HG03196 (cell line): Measurements from ENCODE around the gene SORBS1.

ENCODE experiments used
- ATAC-seq: cut with Tn5 transposase; IDR thresholded peaks from one replicate; pipeline ENCODE4 v1.9.1; 2021; ENCODE audit not compliant: unreplicated experiment

The SORBS1 gene

GRCh38 chr10:95442341-95442740, 118.8 kb downstream of the SORBS1 start:
- no peak for ATAC-seq

DNA sequence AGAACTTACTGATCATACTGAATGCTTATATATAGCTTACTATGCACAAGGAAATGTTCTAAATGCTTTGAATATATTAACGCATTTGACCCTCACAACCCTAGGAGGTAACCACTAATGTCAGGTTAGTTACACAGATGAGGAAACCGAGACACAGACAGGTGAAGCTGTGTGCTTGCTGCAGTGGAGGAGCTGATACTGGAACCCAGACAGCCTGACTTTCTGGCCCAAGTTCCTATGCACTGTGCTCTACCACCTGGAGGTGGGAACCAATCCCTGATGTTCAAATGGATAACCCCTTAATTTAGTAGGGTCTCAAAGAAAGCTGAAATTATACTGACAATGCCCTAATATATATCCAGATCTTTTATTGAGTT, 119.6 kb downstream of the SORBS1 start:
- peak; percentile 14 for ATAC-seq

DNA sequence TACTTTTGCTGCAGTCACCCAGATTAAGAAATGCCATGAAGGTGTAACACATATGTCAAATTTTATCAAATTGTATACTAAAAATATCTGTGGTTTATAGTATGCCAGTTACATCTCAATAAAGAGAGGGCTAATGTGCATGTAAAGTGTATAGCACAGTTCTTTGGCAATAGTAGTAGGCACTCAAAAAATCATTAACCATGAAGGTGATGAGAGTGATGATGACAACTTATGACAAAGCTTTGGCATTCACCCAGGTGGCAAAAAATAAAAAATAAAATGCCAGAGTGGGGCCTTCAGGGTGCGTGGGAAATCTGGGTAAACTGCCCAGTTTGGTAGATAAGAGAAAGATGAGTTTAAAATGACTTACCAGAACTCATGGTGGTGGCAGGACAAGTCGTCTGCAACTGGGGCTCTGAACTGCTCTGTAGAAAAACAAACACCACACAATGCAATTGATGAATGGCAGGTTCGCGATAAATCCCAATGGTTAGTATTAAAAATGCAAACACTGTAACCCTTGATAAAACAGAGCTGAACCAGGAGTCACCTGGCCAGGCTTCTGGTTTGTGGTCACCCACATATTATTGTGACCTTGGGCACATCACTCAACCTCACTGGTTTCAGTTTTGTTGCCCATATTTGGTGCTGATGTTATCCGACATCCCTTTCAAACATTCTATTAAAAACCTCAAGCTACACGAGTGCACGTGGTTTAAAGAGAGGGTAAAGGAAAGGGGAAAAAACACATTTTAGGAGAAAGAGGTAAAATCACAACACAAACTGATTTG, 120.2 kb downstream of the SORBS1 start:
- ATAC-seq, result peak; percentile 83

GRCh38 chr10:95440038-95440725, 121.0 kb downstream of the SORBS1 start:
- ATAC-seq, result no peak

GRCh38 chr10:95438781-95439180, 122.4 kb downstream of the SORBS1 start:
- ATAC-seq, result no peak

DNA sequence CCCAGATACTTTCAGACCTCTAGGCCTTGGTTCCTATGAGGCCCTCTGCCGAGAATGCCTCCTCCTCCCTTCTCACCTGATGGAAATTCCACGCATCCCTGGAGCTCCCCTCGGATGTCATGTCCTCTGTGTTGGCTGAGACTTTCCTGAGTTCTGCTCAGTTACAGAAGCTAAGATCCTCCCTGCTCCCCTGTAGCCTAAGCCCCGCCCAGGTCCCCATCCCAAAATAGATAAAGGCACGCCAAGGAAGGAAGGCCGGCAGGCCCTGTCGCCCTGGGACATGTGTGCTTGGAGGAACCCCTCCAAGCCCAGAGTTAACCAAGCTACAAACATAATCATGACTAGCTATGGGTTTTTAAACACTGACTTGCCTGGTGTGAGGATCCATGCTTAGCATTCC, 123.5 kb downstream of the SORBS1 start:
- no peak for ATAC-seq

DNA sequence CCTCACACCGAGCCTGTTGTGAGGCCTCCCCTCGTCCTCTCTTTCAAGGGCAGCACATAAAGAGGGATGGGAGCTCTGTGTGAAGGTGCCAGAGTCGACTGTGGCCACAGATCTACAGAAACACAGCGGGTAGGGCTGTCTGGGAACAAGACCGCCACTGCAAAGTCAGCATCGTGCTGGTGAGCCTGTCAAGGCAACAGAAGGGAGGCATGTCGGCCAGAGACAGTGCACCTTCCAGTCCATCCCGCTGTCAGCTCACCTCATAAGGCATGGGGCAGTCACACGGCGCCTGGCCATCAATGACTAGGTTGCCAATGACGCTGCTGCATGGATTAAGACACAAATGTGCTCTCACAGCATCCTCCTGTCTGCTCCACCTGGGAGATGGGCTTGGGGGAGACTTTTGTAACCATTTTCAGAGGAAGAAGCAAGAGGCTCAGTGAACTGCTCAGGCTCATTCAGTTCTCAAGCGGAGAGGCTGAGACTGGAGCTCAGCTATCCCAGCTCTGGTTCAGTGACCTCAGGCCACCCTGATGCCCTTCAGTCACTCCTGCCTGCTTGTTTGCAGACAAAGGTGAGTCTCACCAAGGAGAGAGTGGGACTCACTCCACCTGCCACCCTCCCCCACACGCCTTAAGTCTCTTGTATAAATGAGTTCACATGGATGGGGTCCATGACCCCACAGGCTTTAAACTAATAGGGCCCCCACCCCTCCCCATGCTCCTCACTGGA, 125.5 kb downstream of the SORBS1 start:
- ATAC-seq, result no peak

DNA sequence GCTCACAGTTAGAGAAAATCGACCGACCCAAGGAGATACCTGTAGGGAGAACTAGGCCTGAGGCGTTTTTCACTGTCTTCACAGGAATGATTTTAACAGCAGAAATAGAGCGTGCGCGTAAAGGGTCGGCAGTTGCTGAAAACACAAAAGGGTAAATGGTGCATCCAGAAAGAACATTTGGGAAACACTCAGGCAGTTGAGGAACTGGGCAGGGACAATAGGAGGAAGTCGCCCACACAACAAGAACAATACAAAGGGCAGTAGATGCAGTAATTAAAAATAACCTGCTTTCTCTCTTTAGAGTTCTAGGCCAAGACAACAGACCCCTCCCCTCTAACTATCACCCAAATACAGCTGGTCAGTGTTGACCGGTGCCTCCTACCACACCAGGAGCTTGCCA, 126.6 kb downstream of the SORBS1 start:
- no peak for ATAC-seq

DNA sequence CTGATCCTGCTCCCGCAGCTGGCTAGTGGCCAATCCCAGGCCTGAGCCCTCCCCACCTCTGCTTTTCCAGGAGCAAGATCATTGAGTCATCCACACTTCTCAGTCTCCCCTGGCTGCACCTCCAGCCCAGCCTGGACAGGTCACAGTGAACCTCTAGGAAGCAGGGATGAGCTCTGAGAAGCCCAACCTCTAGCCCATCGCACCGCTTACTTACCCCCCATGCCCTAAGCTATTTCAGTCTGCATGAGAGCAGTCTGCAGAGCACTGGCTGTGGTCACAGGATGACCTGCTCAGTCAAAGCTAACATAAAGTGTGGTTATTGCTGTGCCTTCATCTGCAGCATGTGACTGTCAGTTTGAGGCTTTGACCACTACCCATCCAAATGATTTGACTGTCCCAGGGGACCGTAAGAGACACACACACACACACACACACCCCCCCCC, 129.2 kb downstream of the SORBS1 start:
- ATAC-seq, result no peak

DNA sequence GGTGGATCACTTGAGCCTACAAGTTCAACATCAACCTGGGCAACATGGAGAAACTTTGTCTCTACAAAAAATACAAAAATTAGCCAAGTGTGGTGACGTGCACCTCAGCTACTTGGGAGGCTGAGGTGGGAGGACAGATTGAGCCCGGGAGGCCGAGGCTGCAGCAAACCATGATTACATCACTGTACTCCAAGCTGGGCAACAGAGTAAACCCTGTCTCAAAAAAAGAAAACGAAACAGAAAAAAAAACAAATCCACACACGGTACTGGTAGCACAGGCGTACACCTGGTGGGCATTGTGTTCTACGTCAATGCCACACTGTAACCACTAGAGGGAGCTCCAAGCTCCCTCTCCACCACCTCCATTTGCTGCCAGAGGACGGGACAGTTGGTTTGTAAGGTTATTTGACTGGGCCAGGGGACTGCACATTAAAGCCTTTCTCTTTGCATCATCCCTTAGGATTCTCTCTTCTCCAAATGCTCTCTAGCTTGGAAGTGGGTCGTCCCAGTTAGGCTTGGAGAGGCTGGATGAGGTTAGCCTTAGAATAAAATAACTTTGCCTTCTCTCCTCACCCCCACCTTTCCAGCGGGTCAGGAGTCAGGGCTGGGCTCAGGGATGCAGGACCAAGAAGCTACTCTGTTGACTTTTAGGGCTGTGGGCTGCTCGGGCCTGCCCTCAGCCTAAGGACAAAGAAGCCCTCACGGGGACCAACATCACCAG, 130.8 kb downstream of the SORBS1 start:
- ATAC-seq, result peak; percentile 75

DNA sequence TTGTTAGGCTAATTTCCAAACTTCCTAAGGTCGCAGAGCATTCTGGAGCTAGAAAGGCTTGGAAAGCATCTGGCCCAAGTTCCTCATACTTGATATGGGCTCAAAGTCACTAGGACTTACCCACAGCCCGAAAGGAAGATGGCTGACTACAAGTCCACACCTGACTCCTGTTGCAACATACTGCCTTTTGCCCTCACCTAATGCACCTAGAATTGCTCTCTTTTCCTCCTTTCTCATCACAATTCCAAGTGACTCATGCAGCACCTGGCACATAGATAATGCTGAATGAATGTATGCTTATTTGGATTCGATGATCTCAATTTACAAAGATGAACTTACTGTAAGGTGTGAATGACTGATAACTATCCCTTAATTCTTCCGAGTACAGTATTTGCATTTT, 131.5 kb downstream of the SORBS1 start:
- no peak for ATAC-seq

DNA sequence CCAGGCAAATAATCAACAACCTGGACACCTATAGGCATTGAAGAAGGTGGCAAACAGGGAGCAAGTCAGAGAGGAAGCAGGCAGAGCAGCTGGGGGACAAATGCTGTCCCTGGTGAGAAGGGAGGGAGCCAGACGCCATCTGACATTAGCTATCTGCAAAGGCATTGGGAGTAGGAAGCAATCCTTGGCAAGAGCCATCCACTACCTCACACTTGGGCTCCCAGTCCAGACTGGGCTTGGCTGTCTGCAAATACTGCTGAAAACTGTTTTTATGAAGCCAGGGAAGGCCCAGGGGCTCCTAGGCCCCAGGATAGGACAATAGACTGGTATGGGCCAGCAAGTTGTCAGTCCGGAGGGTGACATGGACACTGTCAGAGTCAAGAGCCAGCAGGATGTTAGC, 132.5 kb downstream of the SORBS1 start:
- no peak for ATAC-seq

GRCh38 chr10:95426482-95426881, 134.7 kb downstream of the SORBS1 start:
- no peak for ATAC-seq

DNA sequence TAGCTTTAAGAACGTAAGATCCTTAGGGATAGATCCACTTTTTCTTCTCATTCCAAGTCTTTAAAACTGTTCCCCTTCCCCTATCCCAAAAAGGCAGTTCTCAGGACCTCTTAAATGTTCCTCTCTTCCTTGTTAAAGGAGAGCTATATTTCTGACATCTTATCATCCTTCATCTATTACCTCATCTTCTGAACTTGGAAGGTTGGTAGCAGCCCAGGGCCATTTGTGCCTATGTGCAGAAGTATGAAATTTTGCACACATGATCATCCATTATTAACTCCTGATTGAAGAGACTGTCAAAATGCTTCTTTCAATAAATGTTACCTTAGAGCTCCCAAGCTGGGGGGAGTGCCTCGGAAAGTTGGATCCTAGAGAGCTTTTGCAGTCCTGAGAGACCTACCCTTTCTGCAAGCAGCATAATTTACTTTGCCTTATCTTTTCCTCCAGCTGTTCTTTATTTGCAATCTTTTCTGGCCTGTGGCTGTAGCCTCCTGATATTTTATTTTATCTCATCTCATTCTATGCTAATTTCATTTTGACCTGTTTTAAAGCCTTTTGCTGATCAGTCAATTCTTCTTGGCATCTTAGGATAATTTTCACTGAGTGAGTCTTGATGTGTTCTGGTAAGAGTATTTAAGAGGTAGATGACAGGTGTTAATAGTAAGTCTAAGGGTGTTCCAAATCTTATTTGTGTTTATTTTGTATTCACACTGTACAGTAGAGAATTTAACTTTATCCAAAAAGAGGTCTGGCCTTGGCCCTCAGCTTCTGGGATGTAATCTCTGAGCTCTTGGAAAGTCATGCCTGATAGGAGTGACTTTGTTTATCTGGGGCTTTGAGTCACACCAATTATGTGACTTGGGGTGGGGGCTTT, 135.3 kb downstream of the SORBS1 start:
- ATAC-seq, result no peak

- no peak for ATAC-seq
Measured at GRCh38 chr10:95423164-95424005, 137.8 kb downstream of the SORBS1 start.

DNA sequence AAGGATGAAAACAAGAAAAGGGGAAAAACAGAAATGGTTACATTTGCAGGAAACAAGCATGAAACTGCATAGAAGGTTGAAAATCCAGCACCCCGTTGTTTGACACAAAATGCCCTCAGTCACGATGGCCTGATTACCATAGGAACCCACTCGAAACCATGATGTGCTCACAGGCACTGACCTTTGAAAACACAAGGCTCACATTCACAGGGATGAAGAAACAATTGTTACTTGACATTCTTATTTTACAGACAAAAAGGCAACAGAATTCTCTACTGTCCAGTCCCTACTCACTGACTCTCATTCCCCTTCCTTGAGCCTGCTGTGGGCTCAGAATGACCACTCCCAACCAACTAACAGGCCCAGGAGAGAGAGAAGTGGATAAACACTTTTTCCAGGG, 138.9 kb downstream of the SORBS1 start:
- ATAC-seq, result no peak

DNA sequence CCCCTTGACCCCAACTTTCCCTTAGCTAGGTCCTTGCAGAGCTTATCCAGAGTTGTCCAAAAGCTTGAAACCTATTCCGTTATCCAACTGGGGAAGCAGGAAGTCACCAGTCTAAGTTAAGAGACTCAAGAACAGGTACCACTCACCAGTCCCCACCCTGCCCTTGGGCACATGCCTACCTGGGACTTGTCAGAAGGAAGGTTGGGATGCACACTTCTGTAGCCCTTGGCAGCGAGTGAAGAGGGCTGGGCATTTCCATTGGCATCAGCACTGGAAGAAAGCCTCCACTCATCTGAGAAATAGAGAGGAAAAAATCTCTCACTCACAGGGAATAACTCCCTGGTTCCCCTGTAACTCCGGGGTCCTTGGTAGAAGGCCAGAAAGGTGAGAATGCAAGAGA, 139.4 kb downstream of the SORBS1 start:
- no peak for ATAC-seq

GRCh38 chr10:95419399-95419798, 141.8 kb downstream of the SORBS1 start:
- ATAC-seq, result no peak

- ATAC-seq, result no peak
Measured at GRCh38 chr10:95416973-95417372, 144.2 kb downstream of the SORBS1 start.
